HG03565 (cell line): Measurements from ENCODE around the gene ZIM2.
"Not testable (repeated sequence)": the region's sequence is repeated elsewhere in the genome, so short reads cannot be mapped to it uniquely, and the experiment has no call there.

Experiments
- ATAC-seq: cut with Tn5 transposase; IDR thresholded peaks from one replicate; pipeline ENCODE4 v1.9.1; 2021; ENCODE audit warnings: mild to moderate bottlenecking, moderate library complexity; ENCODE audit not compliant: unreplicated experiment

ZIM2 gene

DNA sequence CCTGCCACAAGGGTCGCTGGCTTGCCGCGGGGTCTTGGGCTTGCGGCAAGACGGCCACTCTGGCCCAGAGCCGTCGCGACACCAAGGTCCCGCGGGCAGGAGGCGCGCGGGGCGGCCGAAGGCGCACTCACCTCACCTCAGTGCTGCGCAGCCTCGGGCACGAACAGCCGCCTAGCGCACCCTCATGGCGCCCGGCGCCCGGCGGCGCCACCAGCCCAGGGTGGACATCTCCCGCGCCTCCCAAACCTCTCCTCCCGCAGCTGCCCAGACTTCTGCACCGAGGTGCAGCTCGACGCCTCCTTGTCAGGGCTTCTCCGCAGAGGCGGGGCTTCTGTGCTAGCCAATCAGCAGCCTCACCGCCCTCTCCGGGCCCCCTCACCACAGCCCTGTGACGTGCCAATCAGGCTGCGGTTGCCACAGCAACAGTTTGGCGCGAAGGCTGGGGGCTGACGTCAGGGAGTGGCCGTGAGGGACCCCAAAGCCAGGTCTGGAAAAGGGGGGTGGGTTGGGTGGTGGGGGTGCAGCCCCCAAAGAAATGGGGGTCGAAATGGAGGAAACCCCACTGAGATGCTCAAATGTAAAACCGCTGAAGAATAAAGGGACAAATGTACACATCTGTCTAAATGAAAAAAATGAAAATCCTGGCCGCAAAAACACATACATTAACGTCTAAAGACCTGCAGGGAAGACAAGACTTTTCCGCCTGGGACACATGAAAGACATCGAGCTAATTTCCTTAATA lies at the start of gene ZIM2, which contains the start of gene PEG3:
ZIM2 (minus strand) TSS at position 276 of the 742 bp plus-strand sequence. CDS start 16,449 bp downstream, outside the sequence.
PEG3 (minus strand) TSS at position 276 of the 742 bp plus-strand sequence. CDS start 16,071 bp downstream, outside the sequence.
- no peak for ATAC-seq

DNA sequence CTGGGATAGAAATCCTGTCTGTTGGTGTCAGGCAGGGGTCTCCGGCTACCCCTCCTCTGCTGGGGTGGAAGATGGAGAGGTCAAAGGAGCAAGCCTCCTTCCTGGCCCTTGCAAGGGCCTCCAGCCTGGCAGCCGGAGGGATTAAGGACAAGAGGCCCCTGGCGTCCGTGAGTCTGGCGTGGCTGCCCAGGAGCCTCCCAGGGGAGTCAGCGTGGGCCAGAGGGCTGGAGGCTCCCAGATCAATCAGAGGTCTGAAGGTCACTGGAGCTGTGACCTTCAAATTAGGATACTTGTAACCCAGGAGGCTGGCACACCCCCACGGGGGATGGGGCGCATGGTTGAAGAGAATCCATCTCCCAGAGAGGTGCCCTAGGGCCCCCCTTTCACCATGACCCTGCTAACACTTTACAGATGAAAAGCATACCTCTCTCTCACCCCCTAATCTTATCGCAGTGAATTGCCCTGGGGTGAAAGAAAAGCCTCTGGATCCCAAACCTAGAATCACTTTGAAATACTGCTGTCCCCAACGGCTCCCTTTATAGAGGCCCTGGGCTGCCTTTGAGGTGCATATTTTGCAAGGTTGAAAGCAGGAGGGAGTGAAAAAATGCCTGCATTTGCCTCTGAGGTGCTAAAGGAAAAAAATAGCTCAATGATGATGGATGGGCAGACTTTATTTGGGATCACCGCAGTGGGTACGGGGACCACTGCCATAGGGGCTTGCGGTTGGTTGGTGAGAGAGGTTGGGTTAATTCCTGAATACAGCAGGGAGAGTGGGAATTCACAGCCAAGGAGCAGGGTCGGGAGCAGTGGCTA lies 44.9 kb upstream of the ZIM2 start:
- ATAC-seq: no peak

DNA sequence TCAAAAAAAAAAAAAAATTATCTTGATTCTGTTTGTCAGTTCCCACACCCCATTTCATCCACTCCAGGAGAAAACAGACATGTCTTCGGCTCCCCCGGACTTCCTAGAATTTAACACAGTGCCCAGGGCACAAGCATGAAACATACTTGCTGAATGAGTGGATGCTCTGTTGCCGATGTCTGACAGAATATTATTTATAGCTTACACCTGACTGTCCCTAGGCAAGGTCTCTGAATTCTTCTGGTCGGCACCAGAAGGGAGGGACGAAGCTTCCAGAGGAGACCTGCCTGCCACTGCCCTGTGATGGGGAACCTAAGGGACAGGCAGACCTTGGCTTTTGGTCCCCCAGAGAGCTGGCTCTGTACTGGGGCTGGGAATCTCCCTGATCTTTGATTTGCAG lies 43.9 kb upstream of the ZIM2 start:
- ATAC-seq: no peak

DNA sequence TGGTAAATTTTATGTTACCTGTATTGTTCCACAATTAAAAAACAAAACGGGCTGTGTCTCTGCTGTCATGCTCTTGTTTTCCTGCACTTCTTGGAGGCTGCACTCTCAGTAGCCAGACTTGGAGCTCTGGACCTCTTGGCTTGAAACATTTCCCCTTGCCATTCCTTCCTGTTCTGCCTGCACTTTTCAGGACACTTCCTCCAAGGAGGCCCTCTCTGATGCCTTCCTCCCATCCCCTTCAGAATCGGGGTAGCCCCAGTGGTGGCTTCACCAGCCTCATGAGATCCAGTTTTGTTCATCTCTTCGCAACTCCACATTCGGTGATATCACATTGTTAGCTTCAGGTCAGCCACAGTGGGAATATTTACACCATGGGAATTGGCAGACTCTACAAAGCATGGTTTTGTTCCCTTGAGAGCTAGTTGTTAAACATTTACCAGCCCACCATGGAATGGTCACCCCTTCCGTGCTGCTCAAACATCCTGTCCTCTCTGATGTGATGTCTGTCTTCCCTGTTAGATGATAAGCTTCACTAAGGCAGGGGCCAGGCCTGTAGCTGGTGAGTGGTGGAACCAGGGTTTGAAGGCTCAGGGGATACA lies 40.2 kb upstream of the ZIM2 start:
- ATAC-seq: no peak

DNA sequence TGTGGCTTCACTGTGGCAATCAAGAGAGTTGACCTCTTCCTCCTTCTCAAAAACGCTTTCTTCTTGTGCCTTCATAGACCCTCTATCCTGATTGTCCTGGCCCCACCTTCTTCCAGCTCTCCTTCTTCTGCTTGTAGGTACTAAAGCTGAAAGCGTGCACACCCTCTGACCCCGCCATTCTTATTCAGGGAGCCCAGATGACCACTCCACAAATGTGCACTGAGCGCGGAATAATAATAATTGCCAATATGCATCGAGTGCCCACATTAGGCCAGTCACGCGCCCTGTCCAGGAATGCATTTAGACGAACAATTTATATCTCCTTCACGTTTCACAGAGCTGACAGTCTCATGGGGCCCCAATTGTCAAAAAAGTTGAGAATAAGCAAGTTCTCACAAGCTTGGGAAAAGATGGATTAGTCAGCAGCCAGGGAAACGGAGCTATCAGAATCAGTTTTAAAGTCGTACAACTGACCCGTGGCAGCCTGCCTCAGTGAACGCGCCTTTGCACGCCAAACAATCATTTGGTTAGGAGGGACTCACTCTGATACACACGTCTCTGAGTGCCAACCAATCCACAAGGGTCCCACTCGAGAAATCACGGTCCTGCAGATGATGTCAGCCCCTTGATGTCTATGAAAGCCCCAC lies 36.7 kb upstream of the ZIM2 start:
- no peak for ATAC-seq

DNA sequence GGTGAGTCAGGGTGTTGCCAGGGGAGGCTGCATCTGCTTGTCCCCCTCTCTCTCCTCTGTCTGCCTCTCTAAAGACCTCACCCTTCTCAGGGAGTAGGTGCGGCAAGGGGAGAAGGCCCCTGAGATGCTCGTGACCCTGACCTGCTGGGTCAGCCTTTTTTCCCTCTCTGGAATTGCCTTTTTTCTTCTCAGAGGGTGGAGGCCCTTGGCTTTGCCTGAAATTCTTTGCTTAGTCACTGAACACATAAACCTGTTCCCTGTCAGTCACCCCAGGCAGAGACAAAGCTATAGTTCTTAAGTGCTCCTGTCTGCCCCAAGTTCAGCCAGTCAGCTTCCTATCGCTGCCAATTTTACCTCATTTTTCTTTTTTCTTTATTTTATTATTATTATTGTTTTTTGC lies 35.2 kb upstream of the ZIM2 start:
- no peak for ATAC-seq

DNA sequence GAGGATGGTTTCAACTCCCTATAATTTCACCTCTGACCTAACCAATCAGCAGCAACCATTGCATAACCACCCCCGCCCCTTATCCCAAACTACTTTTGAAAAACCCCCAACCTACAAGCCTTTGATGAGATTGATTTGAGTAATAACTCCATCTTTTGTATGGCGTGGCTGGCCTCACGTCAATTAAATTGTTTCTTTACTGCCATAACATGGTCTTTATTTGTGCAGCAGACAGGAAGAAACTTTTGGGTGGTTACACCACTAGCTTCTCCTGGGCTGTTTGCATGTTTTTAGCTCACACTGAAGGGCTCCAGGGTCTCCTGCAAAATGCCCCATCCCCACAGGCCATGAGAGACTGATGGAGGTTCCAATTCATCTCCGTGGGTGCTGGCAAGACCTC lies 34.0 kb upstream of the ZIM2 start:
- no peak for ATAC-seq

DNA sequence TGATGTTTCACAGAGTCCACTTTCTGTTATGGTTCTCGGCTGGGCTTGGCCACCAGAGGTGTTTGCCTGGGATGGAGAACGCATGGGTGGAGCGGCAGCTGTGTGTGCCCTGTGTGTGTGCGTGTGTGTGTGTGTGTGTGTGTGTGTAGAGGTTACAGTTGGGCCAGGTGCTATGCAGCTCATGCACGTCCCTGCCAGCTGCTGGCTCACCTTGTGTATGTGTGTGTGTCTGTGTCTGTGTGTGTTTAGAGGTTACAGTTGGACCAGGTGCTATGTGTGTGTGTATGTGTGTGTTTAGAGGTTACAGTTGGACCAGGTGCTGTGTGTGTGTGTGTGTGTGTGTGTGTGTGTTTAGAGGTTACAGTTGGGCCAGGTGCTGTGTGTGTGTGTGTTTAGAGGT lies 33.0 kb upstream of the ZIM2 start:
- no peak for ATAC-seq

DNA sequence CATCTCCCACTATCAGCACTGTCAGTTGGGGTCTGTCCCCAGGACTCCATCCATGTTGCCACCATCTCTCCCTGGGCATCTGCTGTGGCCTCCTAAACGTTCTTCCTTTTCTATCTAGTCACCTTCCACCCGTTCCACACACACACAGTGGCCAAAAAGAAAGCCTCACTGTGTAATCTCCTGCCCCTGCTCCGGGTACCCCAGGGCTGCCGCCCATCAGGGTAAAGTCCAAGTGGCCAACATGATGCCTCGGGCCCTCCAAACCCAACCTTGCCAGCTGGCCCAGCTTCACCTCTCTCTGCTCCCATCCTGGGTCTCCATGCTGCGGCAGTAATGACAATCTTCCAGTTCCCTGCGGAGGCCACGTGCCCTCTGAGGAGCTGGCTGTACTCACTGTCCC lies 29.4 kb upstream of the ZIM2 start:
- no peak for ATAC-seq

DNA sequence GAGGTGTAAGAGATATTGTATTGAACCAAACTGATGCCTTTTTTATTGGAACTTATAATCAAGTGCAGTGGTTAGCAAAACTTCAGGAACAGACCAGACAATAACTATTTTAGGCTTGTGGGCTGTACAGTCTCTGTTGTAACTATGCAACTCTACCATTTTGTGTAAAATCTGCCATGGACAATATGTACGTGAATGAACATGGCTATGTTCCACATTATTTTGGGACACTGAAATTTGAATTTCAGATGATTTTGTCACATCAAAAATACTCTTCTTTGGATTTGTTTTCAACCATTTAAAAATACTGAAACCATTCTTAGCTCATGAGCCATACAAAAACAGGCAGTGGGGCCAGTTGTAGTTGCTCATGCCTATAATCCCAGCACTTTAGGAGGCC lies 27.9 kb upstream of the ZIM2 start:
- ATAC-seq: no peak

DNA sequence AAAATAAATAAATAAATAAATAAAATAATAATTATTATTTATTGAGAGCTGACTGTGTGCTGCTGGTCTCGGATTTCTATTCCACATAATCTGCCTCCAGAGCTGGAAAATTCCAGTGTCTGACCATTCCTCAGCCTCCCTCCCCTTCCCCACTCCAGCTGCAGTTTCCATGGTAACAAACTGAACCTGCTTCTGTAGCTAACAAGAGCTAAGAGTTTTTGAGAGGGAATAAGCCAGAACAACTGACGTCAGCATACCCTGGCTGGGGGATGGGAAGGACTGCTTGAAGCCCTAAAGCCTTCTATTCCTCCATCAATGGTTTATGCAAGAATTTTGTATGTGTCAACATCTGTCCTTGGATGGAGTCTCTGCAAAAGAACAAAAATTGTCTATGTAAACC lies 26.0 kb upstream of the ZIM2 start:
- ATAC-seq: no peak

DNA sequence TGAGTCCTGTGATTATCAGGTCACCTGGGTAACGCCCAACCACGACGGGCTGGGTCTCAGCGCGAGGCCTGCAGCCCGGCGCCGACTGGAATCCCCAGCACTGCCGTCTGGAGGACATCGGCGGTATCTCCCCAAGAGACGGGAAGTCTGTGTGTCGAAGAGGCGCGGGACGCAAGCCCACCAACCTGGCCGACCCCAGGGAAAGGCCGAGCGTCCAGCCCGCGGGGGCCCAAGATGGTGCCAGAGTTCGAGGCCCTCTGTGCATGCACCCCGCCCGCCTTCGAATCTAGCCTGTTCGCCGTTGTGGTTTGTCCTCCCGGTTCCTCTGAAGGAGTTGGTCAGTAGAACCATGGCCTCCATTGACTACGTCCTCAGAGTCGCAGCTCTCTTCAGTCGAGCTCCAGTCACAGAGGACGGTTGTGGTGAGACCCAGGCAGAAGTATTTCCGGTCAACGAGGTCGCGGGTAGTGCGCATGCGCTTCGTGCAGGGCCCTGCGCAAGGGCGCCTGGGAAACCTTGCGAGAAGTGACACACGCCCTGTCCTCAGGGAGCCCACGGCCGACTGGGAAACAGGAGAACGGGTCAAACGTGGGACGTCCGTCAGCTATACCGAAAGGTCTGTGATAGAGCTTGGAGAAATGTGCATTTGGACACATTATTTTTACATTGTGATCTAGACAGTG lies 24.1 kb upstream of the ZIM2 start:
- ATAC-seq: no peak

DNA sequence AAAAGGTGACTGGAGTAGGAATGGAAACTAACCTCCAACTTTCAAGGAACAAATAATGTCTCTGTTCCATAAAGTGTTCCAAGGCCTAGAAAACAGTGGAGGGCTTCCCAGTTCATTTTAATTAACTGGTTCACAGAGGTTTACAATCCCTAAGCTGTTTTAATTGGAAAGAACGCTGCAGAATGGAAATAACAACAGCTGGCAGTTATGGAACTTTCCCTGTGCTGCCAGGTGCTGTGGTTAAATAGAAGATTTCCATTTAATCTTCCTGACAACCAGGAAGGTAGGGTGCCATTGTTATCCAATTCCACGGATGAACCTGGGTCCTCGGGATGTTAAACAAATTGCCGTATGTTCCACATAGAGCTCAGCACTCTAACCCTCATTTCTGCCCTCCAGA lies 22.2 kb upstream of the ZIM2 start:
- no peak for ATAC-seq

DNA sequence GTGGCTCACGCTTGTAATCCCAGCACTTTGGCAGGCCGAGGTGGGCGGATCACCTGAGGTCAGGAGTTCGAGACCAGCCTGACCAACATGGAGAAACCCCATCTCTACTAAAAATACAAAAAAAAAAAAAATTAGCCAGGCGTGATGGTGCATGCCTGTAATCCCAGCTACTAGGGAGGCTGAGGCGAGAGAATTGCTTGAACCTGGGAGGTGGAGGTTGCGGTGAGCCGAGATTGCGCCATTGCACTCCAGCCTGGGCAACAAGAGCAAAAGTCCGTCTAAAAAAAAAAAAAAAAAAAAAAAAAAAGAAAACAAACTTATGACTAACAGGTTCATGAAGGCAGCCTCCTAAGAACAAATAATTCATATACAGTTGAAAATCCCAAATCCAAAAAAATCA lies 19.9 kb upstream of the ZIM2 start:
- not testable (repeated sequence) for ATAC-seq

DNA sequence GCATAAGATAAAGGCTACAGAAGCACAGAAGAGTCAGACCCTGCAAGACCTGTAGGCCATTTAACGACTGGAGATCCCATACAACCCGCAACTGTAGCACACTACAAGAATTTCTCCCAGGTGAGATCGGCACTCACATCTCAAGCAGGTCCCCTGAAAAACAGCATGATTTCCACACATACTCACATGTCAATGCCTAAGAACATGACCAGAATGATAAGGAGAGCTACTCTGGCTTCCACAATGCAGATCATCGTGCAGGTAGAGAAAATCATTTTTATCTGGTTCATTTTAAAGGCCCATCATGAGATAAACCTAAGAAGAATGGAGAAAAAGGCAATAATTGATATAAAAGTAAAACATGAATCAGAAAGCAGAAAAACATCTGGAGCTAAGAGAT lies 17.5 kb upstream of the ZIM2 start:
- ATAC-seq: no peak

DNA sequence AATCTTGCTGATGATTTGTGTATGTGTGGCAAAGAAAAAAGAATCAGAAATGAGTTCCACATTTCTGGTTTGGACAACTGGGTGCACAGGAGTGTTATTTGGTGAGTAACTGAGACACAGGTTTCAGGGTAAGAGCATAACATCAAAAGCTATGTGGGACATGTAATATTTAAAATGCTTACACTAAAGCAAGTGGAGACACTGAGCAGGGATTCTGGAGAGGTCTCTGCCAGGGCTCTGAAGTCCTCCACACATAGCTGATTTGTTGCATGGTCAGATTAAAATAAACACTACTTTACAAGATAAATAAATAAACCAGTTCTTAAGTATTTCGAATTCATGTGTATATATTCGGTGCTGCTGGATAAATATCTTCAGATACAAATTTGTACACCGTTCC lies 16.3 kb upstream of the ZIM2 start:
- no peak for ATAC-seq

DNA sequence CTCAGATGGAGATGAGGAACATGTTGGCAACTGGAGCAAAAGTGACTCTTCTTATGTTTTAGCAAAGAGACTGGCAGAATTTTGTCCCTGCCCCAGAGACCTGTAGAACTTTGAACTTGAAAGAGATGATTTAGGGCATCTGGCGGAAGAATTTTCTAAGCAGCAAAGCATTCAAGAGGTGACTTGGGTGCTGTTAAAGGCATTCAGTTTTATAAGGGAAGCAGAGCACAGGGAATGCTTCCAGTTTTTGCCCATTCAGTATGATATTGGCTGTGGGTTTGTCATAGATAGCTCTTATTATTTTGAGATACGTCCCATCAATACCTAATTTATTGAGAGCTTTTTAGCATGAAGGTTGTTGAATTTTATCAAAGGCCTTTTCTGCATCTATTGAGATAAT lies 11.8 kb upstream of the ZIM2 start:
- not testable (repeated sequence) for ATAC-seq

DNA sequence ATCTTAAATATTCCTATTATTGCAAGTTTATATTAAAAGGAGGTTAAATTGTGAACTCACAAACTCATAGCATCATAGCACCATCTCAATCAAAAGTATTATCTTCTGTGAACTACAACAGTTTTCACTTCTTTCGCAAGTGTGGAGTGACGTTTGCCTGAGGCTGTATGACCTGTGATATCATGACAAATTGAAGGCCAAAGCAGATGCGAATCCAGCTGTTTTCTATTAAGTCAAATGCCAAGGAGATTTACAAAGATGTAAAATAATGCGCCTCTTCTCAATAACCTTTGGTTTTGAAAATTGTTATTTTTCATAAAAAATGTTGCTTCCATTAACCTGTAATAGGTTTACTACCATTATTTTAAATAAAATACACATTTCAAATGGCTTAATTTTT lies 7.6 kb upstream of the ZIM2 start:
- ATAC-seq: no peak

DNA sequence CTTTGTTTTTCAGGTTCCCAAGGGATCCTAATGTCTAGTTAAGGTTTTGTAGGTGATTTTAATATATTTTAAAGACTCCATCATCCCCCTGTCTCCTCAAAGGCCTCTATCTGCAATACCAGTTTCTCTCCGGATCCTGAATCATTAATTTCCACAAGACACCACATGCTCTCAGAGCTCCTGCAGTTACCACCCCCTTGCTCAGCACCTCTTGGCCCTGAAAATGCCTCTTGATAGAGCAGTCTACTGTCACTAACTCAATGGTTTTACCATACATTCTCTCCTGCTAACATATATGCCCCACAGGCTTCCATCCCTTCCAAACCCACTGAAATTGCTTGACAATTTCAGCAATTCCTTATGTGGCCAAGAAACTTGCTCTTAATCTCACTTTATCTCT lies 1.9 kb upstream of the ZIM2 start:
- no peak for ATAC-seq

DNA sequence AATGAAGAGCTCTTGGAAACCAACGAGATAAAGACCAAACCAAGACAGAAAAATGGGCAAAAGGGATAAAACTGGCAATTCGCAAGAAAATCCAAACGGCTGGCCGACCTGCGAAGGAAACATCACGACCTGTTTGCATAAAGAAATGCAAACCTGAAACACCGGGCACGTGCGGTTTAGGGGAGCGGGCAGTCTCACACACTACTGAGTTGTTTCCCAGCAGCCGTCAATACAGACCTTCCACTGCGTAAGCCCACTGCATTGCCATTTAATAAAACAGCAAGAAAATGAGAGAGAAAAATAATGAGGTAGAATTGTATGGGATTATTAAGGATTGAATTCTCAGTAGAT lies 642 bp upstream of the ZIM2 start:
- no peak for ATAC-seq
